HepG2 (cell line): ENCODE data around the gene HDGFL3.

ENCODE experiments used
- BCL3 ChIP-seq: sonication (generic); formaldehyde crosslinking; IDR thresholded peaks from 2 replicates; pipeline ENCODE4 v1.5.1; 2020; ENCODE audit warnings: mild to moderate bottlenecking, missing genetic modification reagents, moderate library complexity
- CTCF ChIP-seq: sonication (generic); formaldehyde crosslinking; IDR thresholded peaks from 2 replicates; pipeline ENCODE4 v1.5.0; 2020; ENCODE audit warnings: mild to moderate bottlenecking, missing genetic modification reagents, moderate library complexity
- ELF3 ChIP-seq: IDR thresholded peaks from 2 replicates; pipeline ENCODE4 v1.6.1; 2016; ENCODE audit warnings: missing genetic modification reagents, missing compliant biosample characterization
- EZH2 ChIP-seq: conservative IDR thresholded peaks from 2 replicates; pipeline ENCODE4 v1.6.1; 2012; ENCODE audit warnings: mild to moderate bottlenecking, low read depth, low read length, moderate library complexity
- GMEB1 ChIP-seq: sonication (generic); formaldehyde crosslinking; IDR thresholded peaks from 2 replicates; pipeline ENCODE4 v1.5.1; 2020; ENCODE audit warnings: missing genetic modification reagents, mild to moderate bottlenecking, borderline replicate concordance
- KAT2B ChIP-seq: fragments of 150-350 bp; IDR thresholded peaks from 2 replicates; pipeline ENCODE4 v1.6.1; 2014; ENCODE audit warnings: low read depth, low read length, borderline replicate concordance
- POLR2AphosphoS5 ChIP-seq: IDR thresholded peaks from 2 replicates; pipeline ENCODE4 v1.6.1; 2012; ENCODE audit warnings: low read depth, low read length
- RAD21 ChIP-seq: fragments of 450-650 bp; formaldehyde crosslinking; IDR thresholded peaks from 2 replicates; pipeline ENCODE4 v1.5.0; 2020; ENCODE audit warnings: mild to moderate bottlenecking
- UBTF ChIP-seq: sonication (generic); formaldehyde crosslinking; IDR thresholded peaks from 2 replicates; pipeline ENCODE4 v1.4.0; 2020; ENCODE audit warnings: mild to moderate bottlenecking, missing genetic modification reagents
- ZBTB38 ChIP-seq: sonication (generic); formaldehyde crosslinking; IDR thresholded peaks from 2 replicates; pipeline ENCODE4 v1.5.1; 2020; ENCODE audit warnings: mild to moderate bottlenecking, missing genetic modification reagents
- ZKSCAN5 ChIP-seq: sonication (generic); formaldehyde crosslinking; IDR thresholded peaks from 2 replicates; pipeline ENCODE4 v1.5.1; 2020; ENCODE audit warnings: mild to moderate bottlenecking, missing genetic modification reagents
- ZMYM3 ChIP-seq: sonication (generic); formaldehyde crosslinking; IDR thresholded peaks from 2 replicates; pipeline ENCODE4 v1.5.1; 2020; ENCODE audit warnings: mild to moderate bottlenecking, missing genetic modification reagents
- ZNF367 ChIP-seq: sonication (generic); formaldehyde crosslinking; IDR thresholded peaks from 2 replicates; pipeline ENCODE4 v1.4.0; 2020; ENCODE audit warnings: missing genetic modification reagents, borderline replicate concordance
- ZNF768 ChIP-seq: sonication (generic); formaldehyde crosslinking; IDR thresholded peaks from 2 replicates; pipeline ENCODE4 v1.4.0; 2020; ENCODE audit warnings: missing genetic modification reagents

- TF ChIP-seq ZNF768 (CRISPR knock-in tag) (no peak), CTCF (CRISPR knock-in tag) (no peak), EZH2 (no peak), ZBTB38 (no peak), RAD21 (no peak), ZKSCAN5 (CRISPR knock-in tag) (no peak), KAT2B (no peak), POLR2AphosphoS5 (no peak), UBTF (CRISPR knock-in tag) (no peak), ZNF367 (CRISPR knock-in tag) (no peak), ELF3 (CRISPR knock-in tag) (no peak), ZMYM3 (CRISPR knock-in tag) (no peak), GMEB1 (CRISPR knock-in tag) (no peak), BCL3 (CRISPR knock-in tag) (no peak)
These were observed 7.7 kb upstream of the HDGFL3 start for GRCh38 chr15:83215306-83215705.
